Fibroblast of skin of left quadriceps (primary cell): ENCODE measurements around the gene MACROD2.

ENCODE experiments used
- DNase-seq, 2 experiments: peaks; one replicate each; pipeline ENCODE4 v3.0.0-alpha.2; 2013; ENCODE audit warnings: low read depth in 2 of 2

MACROD2 gene

DNA sequence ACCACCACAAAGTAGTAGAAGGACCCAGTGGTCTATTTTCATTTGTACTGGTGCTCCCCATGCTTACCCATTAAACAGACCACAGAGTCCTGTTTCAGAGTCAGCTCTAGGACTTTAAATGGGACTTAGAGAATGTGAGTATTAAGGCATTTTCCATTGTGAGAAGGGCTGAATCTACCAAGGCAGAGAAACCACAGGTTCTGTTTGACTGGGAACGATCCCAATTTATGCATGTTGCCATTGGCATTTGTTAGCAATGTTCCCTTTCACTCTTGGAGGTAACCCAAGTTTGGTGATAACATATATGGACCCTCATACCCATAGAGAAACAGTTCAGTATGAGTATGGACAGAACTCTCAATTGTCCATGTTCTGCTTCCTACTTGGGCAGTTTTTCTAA lies 1905.1 kb downstream of the MACROD2 start:
- DNase-seq, result no peak

DNA sequence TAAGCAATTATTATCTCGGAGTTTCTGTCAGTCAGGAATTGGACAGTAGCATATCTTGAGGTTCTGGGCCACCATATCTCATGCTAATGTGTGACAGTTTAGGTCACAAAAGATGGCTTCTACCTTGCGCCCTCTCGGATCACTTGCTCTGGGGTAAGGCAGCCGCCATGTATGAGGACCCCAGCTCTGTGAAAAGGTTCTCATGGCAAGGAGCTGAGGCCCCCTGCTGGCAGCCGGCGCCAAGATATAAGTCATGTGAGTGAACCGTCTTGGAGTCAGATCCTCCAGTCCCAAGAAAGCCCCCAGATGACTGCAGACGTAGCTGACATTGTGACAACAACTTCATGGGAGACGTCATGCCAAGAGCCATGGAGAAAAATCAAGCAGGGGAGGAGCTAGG lies 1907.2 kb downstream of the MACROD2 start:
- DNase-seq, result no peak

DNA sequence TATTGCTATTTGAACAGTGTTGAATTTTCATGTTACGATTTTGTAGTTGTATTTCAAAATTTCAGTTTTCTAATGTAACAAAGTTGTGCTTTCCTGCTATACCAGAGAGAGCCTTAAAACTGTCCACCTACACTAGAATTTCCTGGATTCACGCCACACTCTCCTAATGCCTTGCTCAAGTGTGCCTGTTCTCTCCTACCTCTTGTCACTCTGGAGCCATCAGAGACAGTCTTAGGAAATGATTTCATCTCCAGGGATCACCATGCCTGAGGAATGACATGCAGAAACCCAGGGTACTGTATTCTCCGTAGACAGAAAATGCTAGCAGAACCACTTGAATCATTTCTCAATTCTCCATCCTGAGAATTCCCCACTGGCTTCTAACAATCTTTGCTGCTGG lies 1910.3 kb downstream of the MACROD2 start:
- no peak for DNase-seq

DNA sequence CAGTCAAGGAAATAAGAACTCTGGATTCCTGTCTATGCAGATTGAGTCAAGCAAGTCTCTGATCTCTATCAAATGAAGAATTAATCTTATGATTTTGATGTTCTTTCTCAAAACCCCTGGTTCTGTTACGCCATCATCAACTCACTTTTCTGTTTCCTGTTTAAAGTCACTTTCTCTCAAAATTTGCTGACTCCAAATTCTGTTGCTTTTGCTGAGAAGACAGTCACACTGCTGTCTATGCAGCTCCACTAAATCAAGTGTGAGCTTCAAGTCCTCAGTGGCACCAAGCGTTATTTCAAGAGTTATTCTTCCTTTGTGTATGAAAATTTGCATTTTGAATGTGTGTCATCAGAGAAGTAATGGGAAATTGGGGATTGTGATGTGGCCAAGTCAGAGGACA lies 1914.7 kb downstream of the MACROD2 start:
- DNase-seq, result no peak

DNA sequence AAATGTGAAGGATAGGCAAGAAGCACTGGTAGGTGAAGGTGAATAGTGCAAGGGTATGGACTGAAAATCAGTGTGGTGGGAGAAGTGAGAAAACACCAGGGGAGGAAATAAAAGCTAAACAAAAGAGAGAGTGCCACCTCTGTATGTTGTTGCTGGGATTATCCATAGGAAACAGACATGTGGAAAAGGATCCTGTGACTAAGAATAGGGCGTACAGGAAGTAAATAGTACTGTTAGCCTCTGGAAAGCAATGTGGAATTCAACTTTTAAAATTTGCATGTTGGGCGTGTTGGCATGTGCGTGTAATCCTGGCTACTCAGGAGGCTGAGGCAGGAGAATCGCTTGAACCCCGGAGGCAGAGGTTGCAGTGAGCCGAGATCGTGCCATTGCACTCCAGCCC lies 1916.3 kb downstream of the MACROD2 start:
- DNase-seq, result no peak

DNA sequence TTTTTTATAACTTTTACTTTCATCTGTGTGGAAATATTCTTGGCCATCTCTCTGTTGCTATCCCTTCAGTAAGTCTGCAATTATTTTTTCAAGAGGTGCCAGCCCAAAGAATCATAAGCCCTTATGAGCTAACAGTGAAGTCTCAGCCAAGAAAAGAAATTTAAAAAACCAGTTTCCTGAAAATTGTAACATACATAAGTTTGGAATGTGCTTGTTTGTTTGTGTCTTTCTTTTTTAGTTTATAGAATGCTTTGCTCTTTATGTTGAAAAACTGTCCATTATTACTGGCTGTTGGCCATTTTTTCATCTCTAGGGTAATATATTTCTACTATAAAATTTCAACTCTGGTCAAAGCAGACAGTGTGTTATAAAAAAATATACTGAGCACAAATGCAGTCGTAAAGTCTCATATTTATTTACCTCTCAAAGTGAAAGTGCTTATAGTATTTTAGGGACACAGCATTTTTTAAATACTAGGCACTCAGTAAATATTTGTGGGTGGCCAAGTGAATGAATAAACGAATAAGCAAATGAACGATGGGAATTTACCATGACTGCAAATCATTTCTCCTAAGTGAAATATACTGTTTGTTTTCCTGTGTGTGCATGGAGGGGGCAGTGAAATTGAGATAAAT lies 1918.2 kb downstream of the MACROD2 start:
- DNase-seq, result no peak

DNA sequence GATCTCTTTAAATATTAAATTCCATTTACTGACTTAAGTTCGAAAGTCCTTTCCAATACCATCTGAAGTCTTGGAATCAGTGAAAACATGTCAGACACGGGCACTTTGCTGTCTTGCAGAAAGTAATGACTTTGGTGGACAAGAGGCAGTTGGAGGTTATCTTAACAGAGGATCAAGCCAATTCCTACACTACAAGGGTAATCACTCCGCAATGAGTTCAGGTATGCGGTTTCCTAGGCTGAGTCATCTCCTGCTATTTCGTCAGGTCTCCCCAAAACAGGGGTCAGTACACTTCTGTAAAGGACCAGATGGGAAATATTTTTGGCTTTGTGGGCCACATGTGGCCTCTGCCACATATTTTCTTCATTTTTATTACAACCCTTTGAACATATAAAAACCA lies 1921.3 kb downstream of the MACROD2 start:
- DNase-seq, result no peak

DNA sequence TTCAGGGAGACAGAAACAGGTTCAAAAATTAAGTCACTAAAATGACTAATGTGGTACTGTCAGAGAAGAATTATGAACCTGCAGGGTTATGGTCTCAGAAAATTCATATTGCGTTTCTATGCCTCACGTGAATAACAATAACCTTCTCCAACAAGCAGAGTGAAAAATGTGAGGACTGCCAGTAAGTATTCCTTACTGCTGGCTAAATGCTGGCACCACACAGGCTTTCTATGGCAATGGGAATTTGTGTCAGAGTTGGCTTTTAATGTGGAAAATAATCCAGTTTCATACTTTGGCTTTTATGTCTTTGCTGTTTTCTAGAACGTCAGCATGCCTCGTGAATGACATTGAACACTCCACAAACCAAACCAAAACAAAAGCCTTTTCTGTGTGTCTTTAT lies 1922.0 kb downstream of the MACROD2 start:
- DNase-seq, result no peak

DNA sequence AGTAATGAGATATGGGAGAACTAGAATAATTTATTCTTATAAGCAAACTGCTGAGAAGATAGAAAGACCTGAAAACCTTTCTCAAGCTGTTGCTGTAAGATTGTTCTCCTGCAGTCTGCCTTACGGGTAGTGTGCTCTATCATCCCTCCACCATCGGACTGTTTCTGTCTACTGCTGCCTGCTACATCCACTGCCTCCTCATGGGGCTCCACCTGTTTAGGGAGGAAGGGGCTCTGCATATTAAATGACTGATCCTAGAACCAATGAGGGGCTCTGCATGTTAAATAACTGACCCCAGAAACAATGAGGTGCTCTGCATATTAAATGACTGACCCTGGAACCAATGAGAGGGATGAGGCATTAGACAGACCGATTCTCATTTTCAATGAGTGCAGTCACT lies 1923.3 kb downstream of the MACROD2 start:
- no peak for DNase-seq

DNA sequence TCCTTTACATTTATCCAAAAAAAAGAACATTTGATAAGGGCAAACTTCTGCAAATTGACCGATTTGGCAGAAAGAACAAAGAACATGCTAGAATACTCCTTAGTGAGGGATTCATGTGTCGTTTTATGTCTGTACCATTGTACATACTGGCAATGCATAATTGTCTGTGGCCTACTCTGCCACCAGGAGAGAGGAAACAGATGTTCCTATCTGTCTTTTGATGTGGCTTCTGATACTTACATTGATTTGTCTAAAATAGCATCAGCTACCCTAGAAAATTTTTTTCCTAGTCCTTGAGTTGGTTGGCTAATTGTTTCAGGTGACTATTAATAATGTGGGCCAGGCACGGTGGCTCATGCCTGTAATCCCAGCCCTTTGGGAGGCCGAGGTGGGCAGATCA lies 1923.8 kb downstream of the MACROD2 start:
- no peak for DNase-seq

DNA sequence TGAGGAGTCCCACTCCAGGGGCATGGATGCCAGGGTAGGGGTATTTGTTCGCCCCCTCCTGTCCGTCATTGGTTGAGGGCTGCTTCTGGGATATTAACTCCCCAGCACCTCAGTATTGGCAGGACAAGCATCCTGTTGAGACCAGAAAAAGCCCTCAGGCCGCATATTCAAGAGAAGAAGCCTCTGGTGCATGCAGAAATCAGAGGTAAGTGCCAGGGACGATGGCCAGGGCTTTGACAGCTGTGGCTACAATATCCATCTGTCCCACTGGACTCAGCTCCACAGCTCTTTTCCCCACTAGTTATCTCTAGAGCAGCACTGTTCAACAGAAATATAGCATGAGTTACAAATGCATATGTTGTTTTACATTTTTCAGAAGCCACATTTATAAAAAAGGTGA lies 1926.6 kb downstream of the MACROD2 start:
- DNase-seq, result no peak

DNA sequence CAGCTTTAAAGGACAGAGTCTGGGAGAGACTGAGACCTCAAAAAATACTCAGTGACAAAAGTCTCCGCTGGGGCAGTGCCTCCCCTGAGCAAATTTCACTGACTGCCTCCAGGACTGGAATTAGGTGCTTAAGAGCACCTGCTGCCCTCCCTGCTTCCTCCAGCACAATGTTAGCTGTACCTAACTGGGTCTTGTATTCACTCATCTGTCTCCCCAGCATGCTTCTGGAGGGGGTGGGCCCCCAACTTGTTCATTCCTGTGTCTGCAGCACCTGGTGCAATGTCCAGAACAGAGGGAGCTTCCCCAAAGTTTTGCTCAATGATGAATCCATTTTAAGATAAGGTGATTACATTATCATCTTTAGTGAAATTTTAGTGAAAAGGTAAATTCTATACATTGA lies 1927.2 kb downstream of the MACROD2 start:
- no peak for DNase-seq

DNA sequence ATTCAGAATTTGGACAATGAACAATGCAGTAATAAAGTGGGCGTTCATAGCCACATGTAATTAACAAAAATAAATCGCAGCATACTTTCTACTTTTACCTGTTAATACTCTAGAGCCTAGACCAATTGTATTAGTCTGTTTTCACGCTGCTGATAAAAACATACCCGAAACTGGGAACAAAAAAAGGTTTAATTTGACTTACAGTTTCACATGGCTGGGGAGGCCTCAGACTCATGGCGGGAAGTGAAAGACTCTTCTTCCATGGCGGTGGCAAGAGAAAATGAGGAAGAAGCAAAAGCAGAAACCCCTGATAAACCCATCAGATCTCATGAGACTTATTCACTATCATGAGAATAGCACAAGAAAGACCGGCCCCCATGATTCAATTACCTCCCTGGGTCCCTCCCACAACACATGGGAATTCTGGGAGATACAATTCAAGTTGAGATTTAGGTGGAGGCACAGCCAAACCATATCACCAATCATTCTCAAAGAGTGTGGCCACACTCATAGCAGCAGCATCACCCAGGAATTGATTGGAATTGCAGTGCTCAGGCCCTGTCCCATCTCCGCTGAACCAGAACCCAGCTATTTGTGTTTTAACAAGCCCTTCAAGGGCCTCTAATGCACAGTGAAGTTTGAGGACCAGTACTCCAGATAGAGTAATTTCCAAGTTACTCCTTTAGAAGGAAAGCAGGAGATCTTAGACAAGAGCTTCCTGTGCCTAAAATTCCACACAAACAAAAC lies 1927.9 kb downstream of the MACROD2 start:
- no peak for DNase-seq

DNA sequence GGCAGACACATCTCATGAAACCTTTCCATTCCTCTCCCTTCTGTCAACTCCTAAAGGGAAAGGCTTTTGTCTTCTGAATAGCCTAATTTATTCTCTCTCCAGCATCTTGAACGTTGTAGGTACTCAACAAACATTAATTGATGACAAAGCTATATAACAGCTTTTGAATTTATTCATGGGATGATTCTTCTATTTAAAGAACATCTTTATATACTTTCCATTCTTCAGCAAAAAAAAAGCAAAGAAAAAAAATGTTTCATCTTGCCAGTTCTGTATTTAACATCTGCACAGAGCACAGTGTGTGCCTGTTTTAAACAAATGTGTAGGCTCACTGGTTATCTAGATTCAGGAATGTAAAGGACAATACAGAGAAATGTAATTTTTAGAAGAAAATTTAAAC lies 1929.2 kb downstream of the MACROD2 start:
- DNase-seq, result no peak

DNA sequence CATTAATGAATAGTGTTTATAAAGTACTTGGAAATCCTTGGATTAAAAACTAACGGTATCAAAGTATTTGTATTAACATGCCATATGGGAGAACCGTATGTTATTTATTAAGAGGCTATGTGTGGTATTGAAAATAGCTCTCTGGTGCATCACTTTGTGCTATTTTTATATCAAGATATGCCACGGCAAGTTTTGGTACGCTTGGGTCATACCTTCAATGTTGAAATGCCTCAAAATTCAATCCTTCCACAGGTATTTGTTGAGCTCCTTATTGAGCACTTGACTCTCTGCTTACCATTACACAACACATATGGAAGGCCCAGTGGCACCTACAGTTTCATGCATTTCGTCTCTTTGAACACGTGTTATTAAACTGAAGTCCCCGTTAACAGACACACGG lies 1930.1 kb downstream of the MACROD2 start:
- DNase-seq, result no peak

DNA sequence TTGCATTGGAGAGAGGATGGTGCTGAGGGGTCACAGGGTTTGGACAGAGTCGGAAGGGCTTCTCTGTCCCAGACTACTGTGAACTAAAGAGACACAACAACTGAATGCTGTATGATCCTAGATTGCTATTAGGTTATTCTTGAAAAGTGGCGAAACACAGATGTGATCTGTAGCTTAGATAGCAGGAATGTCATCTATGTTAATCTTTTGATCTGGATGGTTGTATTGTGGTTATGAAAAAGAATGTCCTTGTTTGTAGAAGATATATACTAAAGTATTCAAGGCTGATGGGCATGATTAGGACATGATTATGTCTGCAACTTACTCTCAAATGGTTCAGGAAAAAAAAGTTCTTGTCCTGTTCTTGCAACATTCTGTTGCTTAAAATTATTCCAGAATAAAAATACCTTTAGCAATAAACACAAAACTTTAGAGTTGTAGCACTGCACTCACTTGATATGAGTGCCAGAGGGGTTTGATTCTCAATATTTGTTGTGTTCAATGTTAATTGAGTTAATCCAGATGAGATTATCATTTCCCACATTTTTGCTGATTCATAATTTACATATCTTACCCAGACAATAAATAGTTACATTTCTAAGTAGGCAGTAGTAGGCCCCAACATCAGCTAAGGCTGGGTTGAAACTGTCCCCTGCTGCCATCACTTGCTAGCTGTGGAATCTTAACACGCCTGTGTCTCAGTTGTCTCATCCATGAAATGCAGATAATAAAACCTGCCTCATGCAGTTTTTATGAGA lies 1932.8 kb downstream of the MACROD2 start:
- no peak for DNase-seq

DNA sequence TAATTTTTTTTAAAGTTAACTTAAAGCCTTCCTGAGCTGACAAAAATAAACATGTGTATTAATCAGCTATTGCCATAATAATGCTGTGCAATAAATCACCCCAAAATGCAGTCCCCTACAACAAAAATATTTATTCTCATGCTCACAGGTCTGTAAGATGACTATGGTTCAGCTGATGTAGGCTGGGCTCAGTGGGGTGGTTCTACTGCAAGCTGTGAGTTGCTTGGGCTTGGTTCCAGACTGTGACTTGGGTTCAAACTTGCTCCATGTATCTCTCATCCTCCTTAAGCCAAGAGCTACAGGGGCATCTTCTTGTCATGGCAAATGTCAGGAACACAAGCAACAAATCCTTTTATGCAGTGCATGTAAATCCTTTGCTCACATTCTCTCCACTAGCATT lies 1933.6 kb downstream of the MACROD2 start:
- no peak for DNase-seq

DNA sequence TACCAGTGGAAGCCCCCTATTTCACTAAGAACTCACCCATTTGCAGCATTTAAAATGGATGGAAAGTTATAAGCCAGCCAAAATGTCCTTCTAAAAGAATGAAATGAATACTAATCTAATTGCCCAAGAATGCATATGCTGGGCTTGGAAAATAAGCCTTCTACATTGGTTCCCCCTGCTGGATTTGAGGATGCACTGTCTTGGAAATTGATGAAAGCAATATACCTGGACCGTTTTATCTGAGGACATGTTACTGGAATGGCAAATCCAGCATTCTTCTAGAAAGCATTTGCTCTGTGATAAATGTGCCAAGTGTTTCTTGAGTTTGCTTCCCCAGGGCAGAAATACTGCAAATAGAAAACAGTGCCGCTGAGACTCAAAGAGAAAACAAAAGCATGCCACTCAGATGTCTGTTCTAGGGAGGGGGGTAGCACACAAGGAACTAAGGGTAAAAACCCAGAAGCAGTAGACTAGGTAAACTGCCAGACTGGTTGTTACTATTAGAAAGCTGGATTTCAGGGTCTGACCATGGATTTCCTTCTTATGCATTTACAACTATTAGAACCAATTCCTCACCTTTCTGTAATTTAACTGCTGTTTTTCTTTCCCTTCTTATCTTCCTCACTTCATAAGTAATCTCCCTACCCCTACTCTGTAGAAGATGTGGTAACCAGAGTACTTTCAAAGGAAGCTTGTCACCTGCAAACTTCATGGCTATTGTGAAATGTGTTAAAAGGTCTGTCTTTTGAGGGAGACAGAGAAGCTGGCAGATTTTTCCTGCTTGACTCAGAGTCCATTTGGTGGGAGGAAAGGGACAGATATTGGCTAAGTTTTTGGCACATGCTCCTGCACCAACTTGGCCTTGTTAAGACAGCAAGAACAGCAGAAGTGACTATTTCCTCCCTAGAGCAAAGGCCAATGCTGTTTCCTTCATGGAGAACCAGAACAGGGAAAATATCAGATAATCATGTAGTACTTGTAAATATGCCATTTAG lies 1935.3 kb downstream of the MACROD2 start:
- peak; percentile 35 to 37 for DNase-seq

DNA sequence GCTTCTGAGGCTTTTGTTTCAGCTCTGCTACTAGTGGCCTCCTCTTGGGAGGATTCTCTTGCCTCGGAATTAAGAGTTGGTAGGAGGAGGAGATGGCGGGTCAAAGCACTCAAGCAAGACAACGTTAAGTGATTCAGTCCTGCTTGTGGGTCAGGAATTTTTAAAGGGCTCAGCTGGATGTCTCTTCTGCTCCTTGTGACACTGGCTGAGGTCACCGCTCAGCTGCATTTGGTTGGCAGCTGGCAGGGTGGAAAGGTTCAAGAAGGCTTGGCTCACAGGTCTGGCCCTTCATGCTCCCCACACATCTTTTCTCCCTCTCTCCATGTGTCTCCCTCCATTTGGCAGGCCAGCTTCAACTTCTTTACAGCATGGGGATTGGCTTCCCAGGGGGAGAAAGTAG lies 1936.6 kb downstream of the MACROD2 start:
- DNase-seq, result no peak

DNA sequence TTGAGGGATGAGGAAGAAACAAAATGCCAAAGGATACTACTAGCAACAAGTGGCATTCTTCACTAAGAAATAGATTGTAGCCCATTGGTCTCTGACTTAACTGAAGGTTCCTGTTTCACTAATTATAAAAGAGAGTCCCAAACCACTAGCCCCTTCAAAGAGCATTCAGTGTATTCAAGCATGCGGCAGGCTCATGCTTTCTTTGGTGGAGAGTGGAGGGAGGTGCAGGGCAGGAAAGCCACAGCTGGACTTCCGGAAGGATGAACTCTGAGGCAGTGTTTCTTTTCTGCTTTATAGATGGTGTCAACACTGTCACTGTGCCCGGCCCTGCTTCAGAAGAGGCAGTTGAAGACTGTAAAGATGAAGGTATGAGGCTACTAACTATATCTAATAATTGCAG lies 1941.9 kb downstream of the MACROD2 start:
- no peak for DNase-seq

DNA sequence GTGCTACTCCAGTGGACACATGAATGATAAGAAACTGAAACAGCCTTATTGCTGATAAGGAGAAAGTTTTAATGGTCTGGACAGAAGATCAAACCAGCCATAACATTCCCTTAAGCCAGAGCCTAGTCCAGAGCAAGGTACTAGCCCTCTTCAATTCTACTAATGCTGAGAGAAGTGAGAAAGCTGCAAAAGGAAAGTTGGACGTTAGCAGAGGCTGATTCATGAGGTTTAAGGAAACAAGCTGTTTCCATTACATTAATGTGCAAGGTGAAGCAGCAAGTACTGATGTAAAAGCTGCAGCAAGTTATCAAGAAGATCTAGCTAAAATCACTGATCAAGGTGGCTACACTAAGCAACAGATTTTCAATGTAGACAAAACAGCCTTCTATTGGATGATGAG lies 1943.5 kb downstream of the MACROD2 start:
- no peak for DNase-seq

DNA sequence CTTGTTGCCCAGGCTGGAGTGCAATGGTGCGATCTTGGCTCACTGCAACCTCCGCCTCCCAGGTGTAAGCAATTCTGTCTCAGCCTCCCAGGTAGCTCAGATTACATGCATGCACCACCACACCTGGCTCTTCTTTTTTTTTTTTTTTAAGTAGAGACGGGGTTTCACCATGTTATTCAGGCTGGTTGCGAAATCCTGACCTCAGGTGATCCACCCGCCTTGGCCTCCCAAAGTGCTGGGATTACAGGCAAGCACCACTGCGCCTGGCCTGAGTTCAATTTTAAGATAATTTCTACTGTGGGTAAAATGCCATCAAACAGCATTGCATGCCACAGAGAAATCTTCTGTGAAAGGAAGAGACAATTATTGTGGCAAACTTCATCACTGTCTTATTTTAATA lies 1944.8 kb downstream of the MACROD2 start:
- DNase-seq, result no peak
